Esophagus mucosa (tissue), 1 donor: ENCODE data around the gene EPOP. TPM values are rescaled to one million over a fixed set of nuclear protein-coding genes. Genes with fewer than 3 reads are reported as not detected.
A peak's percentile ranks its signal among the peaks of the same experiment; 100 is the strongest.

ENCODE experiments used
- ATAC-seq: fragments of 200-7000 bp; cut with Tn5 transposase; one replicate; pipeline ENCODE4 v1.9.1; 2020
- total RNA-seq: library from RNA; stranded (reverse); gene quantifications from one replicate; pipeline ENCODE4 v1.2.4, GENCODE V29; 2023
- donor health status: DM: yes; HTN: yes; CAD: no.

Gene EPOP
- 4.9 TPM for total RNA-seq

DNA sequence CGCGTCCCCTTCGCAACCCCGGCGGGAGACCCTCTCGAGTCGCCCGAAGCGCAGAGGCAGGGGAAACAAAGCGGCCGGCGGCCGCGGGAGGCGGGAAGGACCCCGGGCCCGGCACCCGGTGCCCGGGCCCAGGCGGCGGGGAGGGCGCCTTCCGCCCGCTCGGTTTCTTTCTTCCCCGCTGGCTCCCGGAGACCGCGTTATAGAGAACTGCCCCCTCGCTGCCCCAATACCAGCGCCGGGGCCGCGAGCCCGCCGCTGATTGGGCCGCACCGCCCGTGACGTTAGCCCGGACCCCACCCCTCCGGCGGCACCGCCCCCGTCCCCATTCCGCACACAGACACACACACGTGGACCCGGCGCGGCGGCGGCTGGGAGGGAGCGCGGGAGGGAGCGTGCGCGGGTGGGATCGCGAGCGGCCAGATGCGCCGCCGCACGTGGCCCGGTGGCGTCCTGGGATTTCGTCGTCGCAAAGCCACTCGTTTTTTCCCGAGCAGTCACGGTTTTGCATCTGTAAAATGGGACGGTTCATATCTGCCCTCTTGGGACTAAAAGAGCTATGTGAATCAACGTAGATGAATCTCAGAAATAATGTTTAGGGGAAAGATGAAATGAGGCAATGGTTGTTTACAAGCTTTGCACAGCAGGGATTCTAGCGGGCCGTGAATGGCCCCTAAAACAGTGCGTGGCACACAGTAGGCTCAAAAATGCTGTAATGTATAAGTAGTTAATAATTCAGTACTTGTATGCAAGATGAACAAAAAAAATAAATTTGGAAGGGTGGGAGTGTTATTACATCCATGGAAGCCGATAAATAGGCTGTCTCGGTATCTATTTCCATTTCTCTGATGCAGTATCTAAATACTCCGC, at the start of gene EPOP:
EPOP (minus strand) TSS at position 209 of the 867 bp plus-strand sequence. CDS start 462 bp downstream, outside the sequence.
- peak; percentile 91 for ATAC-seq

DNA sequence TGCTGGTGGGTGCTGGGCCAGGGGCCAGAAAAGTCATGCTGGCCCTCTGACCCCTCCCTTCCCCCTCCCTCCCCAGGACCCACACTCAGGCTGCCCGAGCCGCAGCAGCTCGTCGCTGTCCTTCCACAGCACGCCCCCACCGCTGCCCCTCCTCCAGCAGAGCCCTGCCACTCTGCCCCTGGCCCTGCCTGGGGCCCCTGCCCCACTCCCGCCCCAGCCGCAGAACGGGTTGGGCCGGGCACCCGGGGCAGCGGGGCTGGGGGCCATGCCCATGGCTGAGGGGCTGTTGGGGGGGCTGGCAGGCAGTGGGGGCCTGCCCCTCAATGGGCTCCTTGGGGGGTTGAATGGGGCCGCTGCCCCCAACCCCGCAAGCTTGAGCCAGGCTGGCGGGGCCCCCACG, 47.0 kb upstream of the EPOP start:
- ATAC-seq: no peak

DNA sequence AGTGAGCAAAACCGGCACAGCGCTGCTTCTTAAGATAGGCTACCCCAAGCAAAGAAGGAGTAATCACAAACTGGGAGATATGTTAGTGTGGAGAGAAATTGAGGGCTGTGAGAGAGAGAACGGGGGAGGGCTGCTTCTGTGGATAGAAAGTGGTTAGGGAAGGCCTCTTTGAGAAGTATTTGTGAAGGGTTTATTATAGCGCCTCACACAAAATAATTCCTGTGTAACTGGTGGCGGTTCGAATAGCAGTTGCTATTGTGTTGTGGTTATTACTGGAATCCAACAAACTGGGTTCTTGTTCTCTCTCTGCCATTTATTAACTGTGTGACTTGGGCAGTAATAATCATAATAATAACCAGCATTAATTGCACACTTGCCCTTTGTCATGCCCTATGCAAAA, 46.2 kb upstream of the EPOP start:
- no peak for ATAC-seq

GRCh38 chr17:38719943-38720641, 45.3 kb upstream of the EPOP start:
- no peak for ATAC-seq

DNA sequence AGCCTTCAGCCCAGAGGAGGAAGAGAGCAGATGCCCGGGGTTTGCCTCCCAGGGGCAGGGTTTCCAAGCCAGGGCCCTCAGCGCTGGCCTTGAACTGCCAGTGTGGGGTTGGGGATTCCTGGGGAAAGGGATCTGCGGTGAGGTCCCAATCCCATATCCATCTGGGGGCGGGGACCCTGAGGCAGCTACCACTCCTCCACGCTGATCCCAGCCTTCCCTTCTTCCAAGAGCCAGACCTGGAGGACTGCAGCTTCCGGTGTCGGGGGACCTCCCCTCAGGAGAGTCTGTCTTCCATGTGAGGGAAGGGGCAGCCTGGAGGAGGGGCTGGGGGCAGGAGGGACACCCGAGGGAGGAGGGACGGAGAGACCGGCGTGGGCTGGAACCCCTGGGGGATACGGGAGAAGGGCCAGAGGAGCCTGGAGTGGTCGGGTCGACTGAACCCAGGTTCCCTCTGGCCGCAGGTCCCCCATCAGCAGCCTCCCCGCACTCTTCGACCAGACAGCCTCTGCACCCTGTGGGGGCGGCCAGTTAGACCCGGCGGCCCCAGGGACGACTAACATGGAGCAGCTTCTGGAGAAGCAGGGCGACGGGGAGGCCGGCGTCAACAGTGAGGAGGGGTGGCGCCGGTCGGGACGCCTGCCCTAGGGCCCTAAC, 44.7 kb upstream of the EPOP start:
- peak; percentile 3 for ATAC-seq

DNA sequence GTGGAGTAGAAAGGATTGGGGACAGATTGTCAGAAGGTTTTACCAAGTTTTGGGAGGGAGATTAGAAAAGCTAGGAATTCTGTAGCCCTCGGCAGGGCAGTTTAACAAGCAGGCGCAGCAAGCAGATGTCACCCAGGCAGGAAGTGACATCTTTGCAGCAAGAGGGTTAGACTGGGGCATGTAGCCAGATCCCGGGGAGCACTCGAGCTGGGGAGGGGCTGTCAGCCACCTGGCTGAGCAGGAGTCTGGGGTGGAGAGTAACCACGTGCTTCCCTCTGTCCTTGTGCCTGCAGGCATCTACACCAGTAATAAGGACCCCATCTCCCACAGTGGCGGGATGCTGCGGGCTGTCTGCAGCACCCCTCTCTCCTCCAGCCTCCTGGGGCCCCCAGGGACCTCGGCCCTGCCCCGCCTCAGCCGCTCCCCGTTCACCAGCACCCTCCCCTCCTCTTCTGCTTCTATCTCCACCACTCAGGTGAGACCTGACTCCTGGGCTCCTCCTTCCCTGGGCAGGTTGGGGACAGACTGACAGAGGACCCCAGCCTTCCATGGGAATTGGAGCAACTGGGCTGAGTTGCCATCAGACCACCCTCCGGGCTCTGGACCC, 42.5 kb upstream of the EPOP start:
- no peak for ATAC-seq

- ATAC-seq: no peak
These were observed 41.7 kb upstream of the EPOP start for GRCh38 chr17:38716368-38717005.

GRCh38 chr17:38715216-38715943, 40.6 kb upstream of the EPOP start:
- ATAC-seq: no peak

DNA sequence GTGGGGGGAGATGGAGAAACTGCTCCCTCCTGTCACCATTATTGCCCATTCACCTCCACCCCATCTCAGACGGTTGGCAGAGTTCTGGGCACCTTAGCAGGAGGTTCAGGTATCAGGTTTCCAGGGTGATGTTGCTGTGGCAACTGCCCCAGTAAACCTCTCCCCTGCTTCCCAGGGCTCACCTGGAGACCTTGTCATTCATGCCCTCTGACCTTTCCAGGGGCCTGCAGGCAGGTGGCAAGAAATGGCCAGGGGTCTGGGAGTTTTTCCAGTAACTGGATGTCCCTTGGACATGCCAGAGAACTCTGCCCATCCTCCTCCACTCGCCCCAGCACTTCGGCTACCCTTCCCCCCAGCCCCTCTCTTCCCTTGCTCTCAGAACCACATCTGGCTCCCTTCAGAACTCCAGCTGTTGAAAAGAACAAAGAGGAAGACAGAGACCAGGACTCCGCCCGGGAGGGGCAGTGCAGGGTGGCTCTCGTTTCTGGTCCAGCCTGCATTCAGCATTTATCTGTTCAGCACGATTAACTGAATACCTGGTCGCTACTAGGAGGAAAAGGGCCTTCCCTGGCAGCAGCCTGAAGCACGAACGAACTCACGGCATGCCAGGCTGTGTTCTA, 38.8 kb upstream of the EPOP start:
- no peak for ATAC-seq

DNA sequence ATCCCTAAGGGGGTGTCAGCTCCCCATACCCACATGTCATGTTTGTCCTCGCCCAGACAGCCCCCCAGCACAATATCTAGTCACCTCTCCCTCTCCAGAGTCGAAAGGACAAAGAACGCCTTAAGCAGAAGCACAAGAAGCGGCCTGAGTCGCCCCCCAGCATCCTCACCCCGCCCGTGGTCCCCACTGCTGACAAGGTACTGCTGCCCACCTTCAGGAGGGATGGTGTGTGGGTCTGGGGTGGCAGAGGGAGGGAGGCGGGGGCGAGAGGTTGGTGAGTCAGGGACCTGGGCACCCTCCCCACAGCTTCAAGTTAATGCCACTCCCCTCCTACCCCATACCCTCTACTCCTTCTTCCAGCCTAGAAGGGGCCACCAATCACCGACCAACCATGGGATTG, 37.8 kb upstream of the EPOP start:
- ATAC-seq: no peak

DNA sequence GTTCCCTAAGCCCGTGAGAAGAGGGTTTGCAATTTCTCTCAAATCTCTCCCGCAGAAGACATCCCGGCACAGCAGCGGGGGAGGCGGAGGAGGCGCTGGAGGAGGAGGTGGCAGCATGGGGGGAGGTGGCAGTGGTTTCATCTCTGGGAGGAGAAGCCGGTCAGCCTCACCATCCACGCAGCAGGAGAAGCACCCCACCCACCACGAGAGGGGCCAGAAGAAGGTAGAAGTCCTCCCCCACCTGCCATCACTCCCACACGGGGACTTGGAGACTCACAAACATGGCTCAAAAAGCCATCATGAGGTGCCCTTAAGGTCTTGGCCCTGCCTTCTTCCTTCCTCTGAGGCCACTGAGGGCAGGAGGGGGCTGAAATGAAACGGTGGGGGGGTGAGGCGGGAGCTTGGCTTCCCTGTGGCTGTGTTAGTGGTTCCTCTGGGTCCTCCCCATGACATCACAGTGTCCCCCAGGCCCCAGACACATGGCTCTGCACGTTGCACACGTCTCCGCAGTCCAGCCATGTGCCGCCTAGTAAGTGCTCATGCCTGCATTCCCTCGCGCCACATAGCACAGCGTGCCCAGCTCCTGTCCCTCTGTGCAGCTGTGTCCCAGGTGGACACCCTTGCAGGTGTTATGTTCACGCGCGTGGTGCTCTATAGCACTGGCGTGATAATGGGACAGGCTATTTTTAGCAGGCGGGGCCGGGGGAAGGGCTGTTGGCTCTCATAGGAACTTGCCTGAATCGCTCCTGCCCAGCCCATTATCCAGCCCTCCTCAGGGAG, 37.2 kb upstream of the EPOP start:
- no peak for ATAC-seq

DNA sequence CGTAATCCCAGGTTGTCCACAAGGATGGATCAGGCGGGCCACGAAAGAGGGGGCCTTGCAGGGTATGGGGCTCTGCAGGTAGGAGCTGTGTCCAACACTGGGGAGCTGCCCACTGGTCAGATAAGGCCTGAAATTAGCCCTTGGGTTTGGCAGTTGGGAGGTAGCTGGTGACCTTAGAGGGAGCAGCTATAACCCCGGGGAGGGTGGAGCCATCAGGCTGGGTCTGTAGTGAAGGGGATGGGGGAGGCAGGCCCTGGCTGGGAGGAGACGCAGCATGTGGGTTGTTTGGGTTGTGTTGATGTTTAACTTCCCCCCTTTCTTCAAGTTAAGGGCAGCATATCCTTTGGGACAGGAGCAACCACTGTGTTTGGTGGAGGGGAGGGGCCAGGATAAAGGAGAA, 36.2 kb upstream of the EPOP start:
- ATAC-seq: no peak

GRCh38 chr17:38710604-38710962, 35.8 kb upstream of the EPOP start:
- ATAC-seq: no peak

DNA sequence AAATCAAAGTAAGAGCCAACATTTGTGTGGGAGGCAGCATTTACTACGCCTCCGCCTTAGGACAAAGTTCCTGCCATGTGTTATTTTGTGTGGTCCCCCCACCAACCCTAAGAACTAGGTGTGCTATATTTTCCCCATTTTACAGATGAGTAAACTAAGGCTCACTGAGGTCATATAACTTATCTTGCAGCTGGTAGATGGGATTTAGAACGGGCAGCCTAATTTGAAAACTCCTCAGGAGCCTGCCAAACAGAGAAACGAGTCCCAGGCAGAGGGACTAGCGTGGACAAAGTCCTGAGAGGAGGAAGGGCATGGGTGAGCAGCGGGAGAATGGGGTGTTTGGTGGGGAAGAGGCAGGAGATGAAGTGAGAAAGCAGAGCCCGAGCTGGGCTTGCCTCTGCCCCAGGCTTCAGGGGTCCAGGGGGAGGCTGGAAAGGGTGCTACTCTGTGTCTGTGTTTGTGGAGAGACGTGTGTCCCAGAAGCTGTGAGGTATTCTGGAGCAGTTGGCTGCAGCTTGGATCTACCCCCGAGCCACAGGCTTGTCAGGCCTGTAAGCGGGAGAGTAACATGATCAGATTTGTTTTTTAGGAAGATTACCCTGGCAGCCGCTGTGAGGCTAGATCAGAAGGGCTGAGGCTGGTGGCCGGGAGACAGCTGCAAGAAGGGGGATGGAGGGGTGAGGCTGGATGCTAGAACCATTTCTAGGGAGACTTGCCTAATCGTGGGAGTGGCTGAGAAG, 35.3 kb upstream of the EPOP start:
- no peak for ATAC-seq

DNA sequence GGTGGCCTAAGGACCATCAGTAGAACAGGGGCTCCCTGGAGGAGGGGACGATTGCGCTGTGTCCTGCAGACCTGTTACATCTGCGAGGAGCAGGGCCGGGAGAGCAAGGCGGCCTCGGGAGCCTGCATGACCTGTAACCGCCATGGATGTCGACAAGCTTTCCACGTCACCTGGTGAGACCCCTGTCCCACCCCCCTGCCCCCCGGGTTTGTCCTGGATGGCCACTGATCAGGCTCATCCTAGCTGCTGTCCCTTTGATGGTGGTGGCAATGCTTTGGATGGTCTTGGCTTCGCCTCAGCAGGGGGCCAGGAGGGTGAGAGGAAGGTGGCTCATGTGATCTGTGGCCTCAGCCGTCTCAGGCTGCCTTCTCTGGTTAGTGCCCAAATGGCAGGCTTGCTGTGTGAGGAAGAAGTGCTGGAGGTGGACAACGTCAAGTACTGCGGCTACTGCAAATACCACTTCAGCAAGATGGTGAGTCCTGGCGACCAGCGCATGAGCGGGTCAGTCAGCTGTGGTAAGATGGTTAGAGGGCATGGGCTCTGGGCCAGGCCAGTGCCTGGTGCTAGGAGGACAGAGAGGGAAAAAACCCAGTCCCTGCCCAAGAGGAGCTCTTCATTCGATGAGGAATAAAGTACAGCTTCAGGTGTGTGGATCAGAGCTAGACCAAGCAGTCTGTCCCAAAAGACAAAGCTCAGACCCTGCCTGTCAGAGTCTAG, 34.5 kb upstream of the EPOP start:
- ATAC-seq: no peak

- ATAC-seq: no peak
These were observed 33.1 kb upstream of the EPOP start for GRCh38 chr17:38707678-38708351.

- ATAC-seq: no peak
These were observed 31.9 kb upstream of the EPOP start for GRCh38 chr17:38706505-38707216.
